B cell (primary cell): Measurements from ENCODE around the gene ZFAND4. TPM values are rescaled to one million over a fixed set of nuclear protein-coding genes. Genes with fewer than 3 reads are reported as not detected.

Experiments used
- ATAC-seq: fragments of 200-7000 bp; cut with Tn5 transposase; one replicate; pipeline ENCODE4 v1.10.0; 2021; ENCODE audit warnings: low read depth, mild to moderate bottlenecking, moderate number of reproducible peaks, moderate library complexity
- CTCF ChIA-PET: fragments of 350-600 bp; sonication (Branson Sonifier 250); formaldehyde crosslinking; loops from one replicate; lab custom pipeline; 2021; ENCODE audit warnings: antibody characterized with exemption, inconsistent platforms; lab: Charles Lee
- POLR2A ChIA-PET: fragments of 350-600 bp; sonication (Branson Sonifier 250); formaldehyde crosslinking; loops from one replicate; lab custom pipeline; 2021; ENCODE audit warnings: antibody characterized with exemption; lab: Charles Lee
- DNase-seq: peaks from one replicate; pipeline ENCODE4 v3.0.0; 2013
- H2AFZ ChIP-seq: 2 replicates; pipeline ENCODE4 v1.6.1; 2012; ENCODE audit warnings: mild to moderate bottlenecking, low read depth, low read length; ENCODE audit not compliant: insufficient read depth, poor library complexity, severe bottlenecking
- H3K27ac ChIP-seq, 2 donors: 1 replicate in 1 of 2; 2 replicates in 1 of 2; pipeline ENCODE4 v1.5.1; 2012 to 2013; ENCODE audit warnings: low read length in 2 of 2, mild to moderate bottlenecking in 2 of 2, moderate library complexity in 1 of 2
- H3K27me3 ChIP-seq, 4 experiments: fragments of 200-600 bp in 1 of 4; sonication (generic) in 1 of 4; replicated peaks in 1 of 4; 1 replicate in 2 of 4; 2 replicates in 2 of 4; pipeline versions ENCODE4 v1.6.1 to v1.7.0; 2013 to 2016; ENCODE audit warnings: low read length in 3 of 4, mild to moderate bottlenecking in 2 of 4, mixed read lengths in 1 of 4, moderate library complexity in 1 of 4; ENCODE audit not compliant: insufficient read depth in 4 of 4, control insufficient read depth in 3 of 4; ENCODE audit errors: control extremely low read depth in 1 of 4
- H3K36me3 ChIP-seq, 2 experiments: replicated peaks in 1 of 2; 1 replicate in 1 of 2; 2 replicates in 1 of 2; pipeline versions ENCODE4 v1.6.1 to v1.7.1; 2013; ENCODE audit warnings: low read length in 1 of 2; ENCODE audit not compliant: insufficient read depth in 2 of 2, control insufficient read depth in 1 of 2; ENCODE audit errors: control extremely low read depth in 1 of 2, extremely low read depth in 1 of 2
- H3K4me1 ChIP-seq, 2 donors: fragments of 200-600 bp in 1 of 2; sonication (generic) in 1 of 2; 1 replicate in 1 of 2; 2 replicates in 1 of 2; pipeline versions ENCODE4 v1.5.1 to v1.6.1; 2013 to 2017; ENCODE audit warnings: low read length in 2 of 2; ENCODE audit not compliant: control insufficient read depth in 2 of 2, insufficient read depth in 2 of 2
- H3K4me2 ChIP-seq: replicated peaks from 2 replicates; pipeline ENCODE3; 2012; ENCODE audit warnings: mild to moderate bottlenecking, low read depth, low read length; ENCODE audit not compliant: poor library complexity, severe bottlenecking
- H3K4me3 ChIP-seq, 5 experiments: fragments of 200-600 bp in 1 of 5; sonication (generic) in 1 of 5; 1 replicate in 3 of 5; 2 replicates in 2 of 5; pipeline versions ENCODE4 v1.5.1 to v1.7.0; 2011 to 2016; ENCODE audit warnings: low read length in 4 of 5, mild to moderate bottlenecking in 4 of 5, low read depth in 2 of 5, control low read depth in 1 of 5, moderate library complexity in 1 of 5; ENCODE audit not compliant: insufficient read depth in 1 of 5; ENCODE audit errors: control extremely low read depth in 1 of 5, extremely low read depth in 1 of 5
- H3K79me2 ChIP-seq: fragments of 200-600 bp; sonication (generic); one replicate; pipeline ENCODE4 v1.6.0; 2016; ENCODE audit warnings: low read length; ENCODE audit not compliant: control insufficient read depth, insufficient read depth
- H3K9ac ChIP-seq: fragments of 200-600 bp; sonication (generic); 2 replicates; pipeline ENCODE4 v1.6.1; 2017; ENCODE audit warnings: mild to moderate bottlenecking, low read length, moderate library complexity
- H3K9me3 ChIP-seq, 3 donors: one replicate each; pipeline versions ENCODE4 v1.6.1 to v1.7.1; 2013; ENCODE audit warnings: low read length in 2 of 3; ENCODE audit not compliant: control insufficient read depth in 2 of 3, insufficient read depth in 1 of 3; ENCODE audit errors: control extremely low read depth in 1 of 3
- H4K20me1 ChIP-seq: 2 replicates; pipeline ENCODE4 v1.6.0; 2012; ENCODE audit warnings: mild to moderate bottlenecking, low read length; ENCODE audit not compliant: insufficient read depth, control insufficient read depth, poor library complexity, severe bottlenecking
- H3K27ac Mint-ChIP-seq: one replicate; pipeline ENCODE4 v1.8.0; 2021; ENCODE audit warnings: mixed read lengths
- H3K27me3 Mint-ChIP-seq: one replicate; pipeline ENCODE4 v1.8.0; 2021; ENCODE audit warnings: mixed read lengths
- H3K4me1 Mint-ChIP-seq: one replicate; pipeline ENCODE4 v1.8.0; 2021; ENCODE audit warnings: mixed read lengths
- H3K4me3 Mint-ChIP-seq: one replicate; pipeline ENCODE4 v1.8.0; 2021; ENCODE audit warnings: mixed read lengths
- H3K9me3 Mint-ChIP-seq: one replicate; pipeline ENCODE4 v1.8.0; 2022; ENCODE audit warnings: mixed read lengths; ENCODE audit not compliant: insufficient read depth
- EZH2 ChIP-seq: IDR thresholded peaks from 2 replicates; pipeline ENCODE4 v1.6.1; 2012; ENCODE audit warnings: borderline replicate concordance, low read depth, mild to moderate bottlenecking, moderate library complexity, low read length; ENCODE audit not compliant: insufficient read depth, poor library complexity, severe bottlenecking
- WGBS: methylation state at CpG from one replicate; pipeline ENCODE4 v1.1.5; 2013; ENCODE audit warnings: missing lambda C conversion rate; ENCODE audit not compliant: insufficient coverage; 5-methylcytosine and 5-hydroxymethylcytosine counted together
- intact Hi-C: fragments of 100-400 bp; cut with micrococcal nuclease; formaldehyde crosslinking; loops from one replicate; pipeline ENCODE4 v1.10.0; 2022
- polyA plus RNA-seq: library from polyadenylated mRNA; depleted of rRNA; stranded (reverse); fragments of >200 nt; gene quantifications from 2 replicates; pipeline ENCODE4 v1.2.3, GENCODE V29; 2012
- total RNA-seq, 2 donors: library from RNA; stranded (reverse); fragments of 120-200 nt in 1 of 2; gene quantifications; 1 replicate in 1 of 2; 2 replicates in 1 of 2; pipeline versions ENCODE4 v1.2.3 to v1.2.4, GENCODE V29; 2013 to 2022
- TF ChIP-seq, protein P1 (sequence below): fragments of 200-600 bp; IDR thresholded peaks from one replicate; pipeline ENCODE4 v1.8.0; 2022; ENCODE audit warnings: antibody characterized with exemption, mild to moderate bottlenecking

Gene ZFAND4
- total and polyA plus RNA-seq, 2 donors (not counting 1 experiment from before 2014, with no cell fraction given), result 7.9 to 23.4 TPM

DNA sequence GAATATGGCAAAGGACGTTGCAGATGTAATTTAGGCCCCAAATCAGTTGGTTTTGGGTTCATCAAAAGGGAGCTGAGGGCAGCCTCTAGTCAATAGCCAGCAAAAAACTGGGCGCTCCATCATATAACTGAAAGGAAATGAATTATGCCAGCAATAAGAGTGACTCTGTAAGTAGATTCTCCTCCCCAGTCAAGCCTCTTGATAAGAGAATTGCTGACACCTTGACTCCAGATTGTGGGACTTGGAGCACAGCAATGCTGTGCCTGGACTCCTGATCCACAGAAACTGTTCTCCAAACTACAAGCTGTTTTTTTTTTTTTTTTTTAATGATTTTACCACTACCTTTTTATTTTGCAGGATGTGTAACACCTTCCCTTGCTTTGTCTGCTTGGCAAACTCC is 25.5 kb downstream of the ZFAND4 start:
- ATAC-seq, result no peak
- Histone ChIP-seq H3K79me2 (peaks cover 2% of the 10 kb centered on the region), H3K36me3 (peaks cover 15 to 35% of the 10 kb centered on the region in 2 experiments), H3K4me3 (no peak overlapping the region), H3K9ac (no peak overlapping the region), H3K4me1 (no peaks in the 10 kb centered on the region), H4K20me1 (no peaks in the 10 kb centered on the region), H2AFZ (no peak overlapping the region), H3K27me3 (no peaks in the 10 kb centered on the region), H3K9me3 (peaks cover 0 to 1% (median 0%) of the 10 kb centered on the region in 3 donors), H3K27ac (no peak overlapping the region), H3K4me2 (no peak overlapping the region)
- CTCF ChIA-PET, result interaction anchor here (0.7 kb wide), 1 partner anchor 182 kb away, joined by 3 read pairs; no protein-coding TSS in a partner anchor
- Mint-ChIP-seq H3K27me3 (no peaks in the 10 kb centered on the region), H3K27ac (no peak overlapping the region), H3K4me1 (no peaks in the 10 kb centered on the region), H3K9me3 (no peaks in the 10 kb centered on the region), H3K4me3 (no peak overlapping the region)
- DNase-seq, result no peak
- TF ChIP-seq EZH2, result no peak
- TF ChIP-seq, protein P1, sequence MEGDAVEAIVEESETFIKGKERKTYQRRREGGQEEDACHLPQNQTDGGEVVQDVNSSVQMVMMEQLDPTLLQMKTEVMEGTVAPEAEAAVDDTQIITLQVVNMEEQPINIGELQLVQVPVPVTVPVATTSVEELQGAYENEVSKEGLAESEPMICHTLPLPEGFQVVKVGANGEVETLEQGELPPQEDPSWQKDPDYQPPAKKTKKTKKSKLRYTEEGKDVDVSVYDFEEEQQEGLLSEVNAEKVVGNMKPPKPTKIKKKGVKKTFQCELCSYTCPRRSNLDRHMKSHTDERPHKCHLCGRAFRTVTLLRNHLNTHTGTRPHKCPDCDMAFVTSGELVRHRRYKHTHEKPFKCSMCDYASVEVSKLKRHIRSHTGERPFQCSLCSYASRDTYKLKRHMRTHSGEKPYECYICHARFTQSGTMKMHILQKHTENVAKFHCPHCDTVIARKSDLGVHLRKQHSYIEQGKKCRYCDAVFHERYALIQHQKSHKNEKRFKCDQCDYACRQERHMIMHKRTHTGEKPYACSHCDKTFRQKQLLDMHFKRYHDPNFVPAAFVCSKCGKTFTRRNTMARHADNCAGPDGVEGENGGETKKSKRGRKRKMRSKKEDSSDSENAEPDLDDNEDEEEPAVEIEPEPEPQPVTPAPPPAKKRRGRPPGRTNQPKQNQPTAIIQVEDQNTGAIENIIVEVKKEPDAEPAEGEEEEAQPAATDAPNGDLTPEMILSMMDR, result no peak
- WGBS, result 90% methylated on average over 1 of the region's 2 CpGs
- intact Hi-C loops, result no loop called here
- POLR2A ChIA-PET, result no interaction called here

DNA sequence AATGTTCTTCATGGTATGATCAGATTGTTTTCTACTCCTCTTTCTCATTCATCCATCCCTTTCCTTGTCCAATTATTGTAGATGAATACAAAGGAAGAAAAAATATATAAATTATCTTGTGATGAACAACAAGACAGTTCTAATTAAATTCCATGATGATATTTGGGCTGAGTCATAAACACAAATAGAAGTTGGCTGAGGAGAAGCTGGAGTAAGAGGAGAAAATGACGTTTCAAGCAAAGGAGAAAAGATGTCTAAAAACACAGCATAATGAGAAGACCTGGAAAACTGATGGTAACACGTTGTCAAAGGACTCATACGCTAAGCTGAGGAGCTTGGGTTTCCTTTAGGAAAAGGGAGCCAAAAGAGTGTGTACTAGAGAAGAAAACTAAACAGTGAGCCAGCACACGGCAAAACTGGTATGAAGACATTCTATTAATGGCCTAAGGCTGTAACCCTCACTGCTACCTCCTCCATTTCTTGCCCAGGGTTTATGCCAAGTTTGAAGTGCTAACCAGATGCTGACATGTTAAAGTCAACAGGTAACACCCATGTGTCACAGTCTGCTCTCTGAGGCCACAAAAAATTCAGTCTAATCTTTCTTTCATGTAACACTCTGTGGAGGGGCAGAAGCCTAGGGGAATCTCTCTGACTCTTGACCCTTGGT is 26.1 kb downstream of the ZFAND4 start:
- no peaks in the 10 kb centered on the region for H3K9me3 Mint-ChIP-seq
- ChIA-PET POLR2A (no interaction called here), CTCF (interaction anchor here (0.7 kb wide), 1 partner anchor 181 kb away, joined by 3 read pairs; no protein-coding TSS in a partner anchor)
- no peaks in the 10 kb centered on the region for H4K20me1 ChIP-seq
- TF ChIP-seq, protein P1, result no peak
- no peak for TF ChIP-seq EZH2
- DNase-seq (no peak), ATAC-seq (no peak)
- no peak overlapping the region for H2AFZ ChIP-seq
- H3K27me3 Mint-ChIP-seq, result no peaks in the 10 kb centered on the region
- no peak overlapping the region for H3K4me3 ChIP-seq
- peaks cover 15 to 33% of the 10 kb centered on the region in 2 experiments for H3K36me3 ChIP-seq
- H3K79me2 ChIP-seq, result no peaks in the 10 kb centered on the region
- H3K27ac Mint-ChIP-seq, result no peak overlapping the region
- H3K27me3 ChIP-seq, result no peaks in the 10 kb centered on the region
- peaks cover 0 to 1% (median 0%) of the 10 kb centered on the region in 3 donors for H3K9me3 ChIP-seq
- intact Hi-C loops, result no loop called here
- WGBS, result 96% methylated on average over 3 of the region's 4 CpGs
- H3K9ac ChIP-seq, result no peak overlapping the region
- no peaks in the 10 kb centered on the region for H3K4me1 Mint-ChIP-seq
- H3K27ac ChIP-seq, result no peak overlapping the region
- H3K4me2 ChIP-seq, result no peak overlapping the region
- H3K4me1 ChIP-seq, result no peaks in the 10 kb centered on the region
- no peak overlapping the region for H3K4me3 Mint-ChIP-seq
